ENCODE measurements around the gene SERPINA4.

SERPINA4 gene

DNA sequence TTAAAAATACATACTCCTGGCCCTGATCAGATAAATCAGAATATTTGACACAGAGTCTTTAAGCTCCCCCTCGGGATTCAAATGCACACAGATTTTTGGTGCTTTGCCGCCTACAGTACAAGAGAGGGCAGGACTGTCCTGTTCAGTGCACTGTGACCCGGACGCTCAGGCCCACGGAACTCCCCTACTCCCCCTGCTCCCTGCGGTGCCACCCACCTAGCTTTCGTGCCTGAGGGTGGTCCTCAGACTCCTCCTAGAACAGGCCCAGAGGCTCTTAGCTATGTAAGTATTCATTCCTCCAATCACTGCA lies 37.2 kb downstream of the SERPINA4 start:
- Histone ChIP-seq H3K9me3 (ENCODE audit: insufficient read depth, low read depth, low read length) (0 out of 2 replicates have a peak, but pooled peaks cover 2% of the 10 kb centered on the region), H3F3A (ENCODE audit: low read depth) (no peaks in the 10 kb centered on the region), H3K4me3 (ENCODE audit: low read length, poor library complexity, severe bottlenecking) (no peak overlapping the region), H3K4me2 (ENCODE audit: low read depth, low read length, poor library complexity, severe bottlenecking) (no peak overlapping the region), H3K79me2 (ENCODE audit: insufficient read depth, low read length) (no peaks in the 10 kb centered on the region), H3K4me1 (ENCODE audit: insufficient read depth, low read length, poor library complexity, severe bottlenecking) (no peaks in the 10 kb centered on the region), H3K27me3 (ENCODE audit: insufficient read depth, low read length, poor library complexity, severe bottlenecking) (no peaks in the 10 kb centered on the region), H3K9ac (ENCODE audit: low read depth, low read length, poor library complexity, severe bottlenecking) (no peak overlapping the region), H2AFZ (ENCODE audit: low read length) (no peak overlapping the region), H3K9me2 (replicated peaks; ENCODE audit: low read depth, low read length) (no peaks in the 10 kb centered on the region), H4K20me1 (ENCODE audit: insufficient read depth, low read length, poor library complexity, severe bottlenecking) (no peaks in the 10 kb centered on the region), H3K36me3 (ENCODE audit: insufficient read depth, low read length) (no peaks in the 10 kb centered on the region)
- TF ChIP-seq EZH2phosphoT487 (IDR thresholded peaks at IDR 0.05; ENCODE audit: borderline replicate concordance) = no peak
- TF ChIP-seq, protein P1, sequence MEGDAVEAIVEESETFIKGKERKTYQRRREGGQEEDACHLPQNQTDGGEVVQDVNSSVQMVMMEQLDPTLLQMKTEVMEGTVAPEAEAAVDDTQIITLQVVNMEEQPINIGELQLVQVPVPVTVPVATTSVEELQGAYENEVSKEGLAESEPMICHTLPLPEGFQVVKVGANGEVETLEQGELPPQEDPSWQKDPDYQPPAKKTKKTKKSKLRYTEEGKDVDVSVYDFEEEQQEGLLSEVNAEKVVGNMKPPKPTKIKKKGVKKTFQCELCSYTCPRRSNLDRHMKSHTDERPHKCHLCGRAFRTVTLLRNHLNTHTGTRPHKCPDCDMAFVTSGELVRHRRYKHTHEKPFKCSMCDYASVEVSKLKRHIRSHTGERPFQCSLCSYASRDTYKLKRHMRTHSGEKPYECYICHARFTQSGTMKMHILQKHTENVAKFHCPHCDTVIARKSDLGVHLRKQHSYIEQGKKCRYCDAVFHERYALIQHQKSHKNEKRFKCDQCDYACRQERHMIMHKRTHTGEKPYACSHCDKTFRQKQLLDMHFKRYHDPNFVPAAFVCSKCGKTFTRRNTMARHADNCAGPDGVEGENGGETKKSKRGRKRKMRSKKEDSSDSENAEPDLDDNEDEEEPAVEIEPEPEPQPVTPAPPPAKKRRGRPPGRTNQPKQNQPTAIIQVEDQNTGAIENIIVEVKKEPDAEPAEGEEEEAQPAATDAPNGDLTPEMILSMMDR (conservative IDR thresholded peaks at IDR 0.05; ENCODE audit: low read length) = no peak

DNA sequence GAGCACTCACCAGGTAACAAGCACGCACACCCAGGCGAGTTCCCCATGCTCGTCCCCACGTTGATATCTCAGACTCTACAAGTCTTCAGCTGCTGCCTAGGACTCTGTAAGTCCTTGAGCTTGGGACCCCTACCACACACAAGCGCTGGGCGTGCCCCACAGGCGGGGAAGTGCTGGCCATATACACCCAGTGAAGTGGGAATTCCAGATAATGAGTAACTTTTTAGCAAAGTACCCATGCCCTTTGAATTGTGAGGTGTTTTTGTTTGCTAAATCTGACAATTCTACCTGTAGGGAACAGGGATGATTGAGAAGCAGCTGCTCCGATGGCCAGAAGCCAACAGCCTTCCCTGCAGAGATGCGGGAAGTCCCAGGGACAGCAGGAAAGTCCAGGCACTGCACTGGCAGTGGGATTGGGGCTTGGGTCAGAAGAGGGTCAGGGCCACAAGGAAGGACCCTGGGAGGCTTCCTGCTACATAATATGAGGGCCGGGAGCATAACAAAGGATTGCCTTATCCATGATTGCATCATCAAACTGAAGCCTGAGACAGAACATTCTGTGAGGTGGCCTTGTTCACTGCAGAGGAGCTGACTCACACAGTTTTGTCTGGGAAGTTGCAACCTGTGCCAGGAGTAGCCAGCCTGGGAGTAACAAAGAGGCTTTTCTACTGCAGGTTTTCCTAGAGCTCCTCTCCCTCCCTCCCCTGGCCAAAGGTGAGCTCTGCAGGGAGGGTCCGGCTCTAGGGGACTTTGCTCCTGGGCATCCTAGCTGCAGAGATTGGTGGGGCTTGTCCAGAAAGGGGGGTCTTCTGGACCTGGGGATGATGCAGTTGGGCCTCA lies 37.8 kb downstream of the SERPINA4 start:
- H3K9me2 ChIP-seq (replicated peaks; ENCODE audit: low read depth, low read length) = no peaks in the 10 kb centered on the region
- TF ChIP-seq, protein P1 (conservative IDR thresholded peaks at IDR 0.05; ENCODE audit: low read length) = no peak
- TF ChIP-seq EZH2phosphoT487 (IDR thresholded peaks at IDR 0.05; ENCODE audit: borderline replicate concordance) = no peak
- H3F3A ChIP-seq (ENCODE audit: low read depth) = no peaks in the 10 kb centered on the region
- no peaks in the 10 kb centered on the region for H4K20me1 ChIP-seq (ENCODE audit: insufficient read depth, low read length, poor library complexity, severe bottlenecking)
- no peaks in the 10 kb centered on the region for H3K27me3 ChIP-seq (ENCODE audit: insufficient read depth, low read length, poor library complexity, severe bottlenecking)
- H2AFZ ChIP-seq (ENCODE audit: low read length) = no peak overlapping the region
- H3K4me1 ChIP-seq (ENCODE audit: insufficient read depth, low read length, poor library complexity, severe bottlenecking) = no peaks in the 10 kb centered on the region
- no peak overlapping the region for H3K4me3 ChIP-seq (ENCODE audit: low read length, poor library complexity, severe bottlenecking)
- H3K4me2 ChIP-seq (ENCODE audit: low read depth, low read length, poor library complexity, severe bottlenecking) = no peak overlapping the region
- H3K9ac ChIP-seq (ENCODE audit: low read depth, low read length, poor library complexity, severe bottlenecking) = no peak overlapping the region
- no peaks in the 10 kb centered on the region for H3K36me3 ChIP-seq (ENCODE audit: insufficient read depth, low read length)
- H3K79me2 ChIP-seq (ENCODE audit: insufficient read depth, low read length) = no peaks in the 10 kb centered on the region
- H3K9me3 ChIP-seq (ENCODE audit: insufficient read depth, low read depth, low read length) = 0 out of 2 replicates have a peak, but pooled peaks cover 2% of the 10 kb centered on the region

DNA sequence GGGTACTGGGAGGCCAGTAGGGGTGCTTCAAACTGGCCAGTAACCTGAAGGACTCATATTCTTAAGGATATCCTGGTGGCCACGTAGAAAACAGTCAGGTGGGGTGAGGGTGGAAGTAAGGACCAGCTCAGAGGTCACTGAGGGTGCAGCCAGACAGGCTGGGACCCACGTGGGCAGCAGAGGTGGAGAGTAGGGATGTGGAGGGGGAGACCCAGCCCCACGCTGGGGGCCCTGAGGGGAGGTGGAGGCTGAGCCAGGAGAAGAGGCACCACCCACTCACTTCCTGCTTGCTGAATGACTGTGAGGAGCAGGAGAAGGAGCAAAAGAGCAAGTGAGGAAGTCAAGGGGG lies 38.4 kb downstream of the SERPINA4 start:
- Histone ChIP-seq H4K20me1 (ENCODE audit: insufficient read depth, low read length, poor library complexity, severe bottlenecking) (no peaks in the 10 kb centered on the region), H3K9me3 (ENCODE audit: insufficient read depth, low read depth, low read length) (no peaks in the 10 kb centered on the region), H3K4me2 (ENCODE audit: low read depth, low read length, poor library complexity, severe bottlenecking) (no peak overlapping the region), H3K4me3 (ENCODE audit: low read length, poor library complexity, severe bottlenecking) (no peak overlapping the region), H3K4me1 (ENCODE audit: insufficient read depth, low read length, poor library complexity, severe bottlenecking) (no peaks in the 10 kb centered on the region), H3K36me3 (ENCODE audit: insufficient read depth, low read length) (no peaks in the 10 kb centered on the region), H2AFZ (ENCODE audit: low read length) (no peak overlapping the region), H3K27me3 (ENCODE audit: insufficient read depth, low read length, poor library complexity, severe bottlenecking) (no peaks in the 10 kb centered on the region), H3K9me2 (replicated peaks; ENCODE audit: low read depth, low read length) (no peaks in the 10 kb centered on the region), H3K79me2 (ENCODE audit: insufficient read depth, low read length) (no peaks in the 10 kb centered on the region), H3F3A (ENCODE audit: low read depth) (no peaks in the 10 kb centered on the region), H3K9ac (ENCODE audit: low read depth, low read length, poor library complexity, severe bottlenecking) (no peak overlapping the region)
- TF ChIP-seq, protein P1 (conservative IDR thresholded peaks at IDR 0.05; ENCODE audit: low read length) = no peak
- TF ChIP-seq EZH2phosphoT487 (IDR thresholded peaks at IDR 0.05; ENCODE audit: borderline replicate concordance) = no peak

Data from Loucy (cell line).